Liver (tissue), 9 donors: Measurements from ENCODE around the gene PPP1R14D. TPM values are rescaled to one million over a fixed set of nuclear protein-coding genes. Genes with fewer than 3 reads are reported as not detected.

Experiments used
- DNase-seq: peaks from one replicate; pipeline ENCODE4 v3.0.0-alpha.2; 2017; ENCODE audit warnings: low spot score
- H3K27ac ChIP-seq, 2 donors: one replicate each; pipeline ENCODE4 v1.7.0; 2013; ENCODE audit warnings: inconsistent platforms in 2 of 2, low read length in 2 of 2, control low read depth in 1 of 2, low read depth in 1 of 2, mild to moderate bottlenecking in 1 of 2
- H3K27me3 ChIP-seq, 4 donors: one replicate each; pipeline versions ENCODE4 v1.6.1 to v1.7.0; 2013; ENCODE audit warnings: low read length in 3 of 4, inconsistent platforms in 1 of 4, mild to moderate bottlenecking in 1 of 4, moderate library complexity in 1 of 4; ENCODE audit not compliant: control insufficient read depth in 4 of 4, insufficient read depth in 4 of 4
- H3K36me3 ChIP-seq, 4 donors: one replicate each; pipeline versions ENCODE4 v1.6.1 to v1.7.0; 2013; ENCODE audit warnings: low read length in 3 of 4, mild to moderate bottlenecking in 3 of 4, low read depth in 1 of 4, moderate library complexity in 1 of 4; ENCODE audit not compliant: control insufficient read depth in 4 of 4, insufficient read depth in 3 of 4
- H3K4me1 ChIP-seq, 4 donors: one replicate each; pipeline versions ENCODE4 v1.6.1 to v1.7.0; 2013; ENCODE audit warnings: low read length in 3 of 4, mild to moderate bottlenecking in 3 of 4, moderate library complexity in 1 of 4; ENCODE audit not compliant: control insufficient read depth in 4 of 4, insufficient read depth in 4 of 4
- H3K4me3 ChIP-seq, 3 donors: one replicate each; pipeline versions ENCODE4 v1.6.1 to v1.7.0; 2013; ENCODE audit warnings: low read length in 3 of 3, control low read depth in 1 of 3, low read depth in 1 of 3, mild to moderate bottlenecking in 1 of 3
- H3K9ac ChIP-seq, 2 donors: one replicate each; pipeline ENCODE4 v1.7.0; 2013; ENCODE audit warnings: low read length in 2 of 2, mild to moderate bottlenecking in 2 of 2, moderate library complexity in 2 of 2, control low read depth in 1 of 2, low read depth in 1 of 2
- H3K9me3 ChIP-seq, 4 donors: one replicate each; pipeline versions ENCODE4 v1.6.1 to v1.7.0; 2013; ENCODE audit warnings: low read length in 3 of 4; ENCODE audit not compliant: control insufficient read depth in 4 of 4
- EGR1 ChIP-seq, 2 donors: IDR thresholded peaks; 2 replicates each; pipeline ENCODE4 v1.6.1; 2016 to 2018; ENCODE audit warnings: antibody characterized with exemption in 2 of 2, low read depth in 2 of 2
- FOXA1 ChIP-seq: IDR thresholded peaks from 2 replicates; pipeline ENCODE4 v1.6.1; 2016; ENCODE audit warnings: antibody characterized with exemption
- FOXA2 ChIP-seq: IDR thresholded peaks from 2 replicates; pipeline ENCODE4 v1.6.1; 2016; ENCODE audit warnings: antibody characterized with exemption
- GABPA ChIP-seq, 2 donors: IDR thresholded peaks in 1 of 2; conservative IDR thresholded peaks in 1 of 2; 2 replicates each; pipeline ENCODE4 v1.6.1; 2016; ENCODE audit warnings: antibody characterized with exemption in 2 of 2, mild to moderate bottlenecking in 1 of 2, moderate library complexity in 1 of 2
- HNF4A ChIP-seq, 2 donors: conservative IDR thresholded peaks; 2 replicates each; pipeline ENCODE4 v1.6.1; 2016; ENCODE audit warnings: antibody characterized with exemption in 2 of 2, mild to moderate bottlenecking in 2 of 2
- HNF4G ChIP-seq: IDR thresholded peaks from 2 replicates; pipeline ENCODE4 v1.6.1; 2016; ENCODE audit warnings: antibody characterized with exemption
- JUND ChIP-seq, 2 donors: IDR thresholded peaks; 2 replicates each; pipeline ENCODE4 v1.6.1; 2016; ENCODE audit warnings: antibody characterized with exemption in 2 of 2
- NR2F2 ChIP-seq: IDR thresholded peaks from 2 replicates; pipeline ENCODE4 v1.6.1; 2016; ENCODE audit warnings: antibody characterized with exemption
- RAD21 ChIP-seq, 2 donors: IDR thresholded peaks; 2 replicates each; pipeline ENCODE4 v1.6.1; 2016; ENCODE audit warnings: antibody characterized with exemption in 2 of 2, mild to moderate bottlenecking in 2 of 2
- RXRA ChIP-seq, 2 donors: IDR thresholded peaks; 2 replicates each; pipeline ENCODE4 v1.6.1; 2017 to 2018; ENCODE audit warnings: antibody characterized with exemption in 2 of 2, mild to moderate bottlenecking in 1 of 2
- SP1 ChIP-seq: IDR thresholded peaks from 2 replicates; pipeline ENCODE4 v1.6.1; 2018; ENCODE audit warnings: antibody characterized with exemption, mild to moderate bottlenecking
- TAF1 ChIP-seq: conservative IDR thresholded peaks from 2 replicates; pipeline ENCODE4 v1.6.1; 2016; ENCODE audit warnings: antibody characterized with exemption, mild to moderate bottlenecking
- YY1 ChIP-seq: IDR thresholded peaks from 2 replicates; pipeline ENCODE4 v1.6.1; 2016; ENCODE audit warnings: antibody characterized with exemption, mild to moderate bottlenecking
- WGBS: extraction: QIAGEN DNeasy Blood & Tissue Kit; methylation state at CpG from one replicate; pipeline ENCODE4 v1.1.7; 2013; 5-methylcytosine and 5-hydroxymethylcytosine counted together
- polyA plus RNA-seq, 2 donors: library from polyadenylated mRNA; stranded (reverse) in 1 of 2; unstranded in 1 of 2; fragments of 200-250 nt in 1 of 2; fragments of >200 nt in 1 of 2; fragmentation: Nextera tagmentation in 1 of 2; extraction: Ambion mirVana in 1 of 2; gene quantifications; one replicate each; pipeline versions ENCODE4 v1.2.1 to v1.2.3, GENCODE V29; 2013 to 2015
- total RNA-seq, 2 donors: library from RNA; depleted of rRNA; stranded (reverse); fragments of >200 nt; gene quantifications; one replicate each; pipeline ENCODE4 v1.2.3, GENCODE V29; 2014
- TF ChIP-seq, protein P1 (sequence below): IDR thresholded peaks from 2 replicates; pipeline ENCODE4 v1.6.1; 2016; ENCODE audit warnings: antibody characterized with exemption
- TF ChIP-seq, protein P2 (sequence below): IDR thresholded peaks from 2 replicates; pipeline ENCODE4 v1.6.1; 2016; ENCODE audit warnings: antibody characterized with exemption
- TF ChIP-seq, protein P3 (sequence below): fragments of 150-350 bp; IDR thresholded peaks from 2 replicates; pipeline ENCODE4 v1.5.1; 2017; ENCODE audit warnings: improper control_type of control experiment, low read depth, low read length; ENCODE audit not compliant: missing input control
- TF ChIP-seq, protein P4 (sequence below): IDR thresholded peaks from 2 replicates; pipeline ENCODE4 v1.6.1; 2016; ENCODE audit warnings: antibody characterized with exemption, mild to moderate bottlenecking
- donor health status: healthy.
- donor health status: healthy.
- donor health status: healthy.
- donor health status: healthy.
- donor health status: healthy.

Gene PPP1R14D, protein sequence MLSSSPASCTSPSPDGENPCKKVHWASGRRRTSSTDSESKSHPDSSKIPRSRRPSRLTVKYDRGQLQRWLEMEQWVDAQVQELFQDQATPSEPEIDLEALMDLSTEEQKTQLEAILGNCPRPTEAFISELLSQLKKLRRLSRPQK
- not detected for total RNA-seq
- polyA plus RNA-seq: not detected

DNA sequence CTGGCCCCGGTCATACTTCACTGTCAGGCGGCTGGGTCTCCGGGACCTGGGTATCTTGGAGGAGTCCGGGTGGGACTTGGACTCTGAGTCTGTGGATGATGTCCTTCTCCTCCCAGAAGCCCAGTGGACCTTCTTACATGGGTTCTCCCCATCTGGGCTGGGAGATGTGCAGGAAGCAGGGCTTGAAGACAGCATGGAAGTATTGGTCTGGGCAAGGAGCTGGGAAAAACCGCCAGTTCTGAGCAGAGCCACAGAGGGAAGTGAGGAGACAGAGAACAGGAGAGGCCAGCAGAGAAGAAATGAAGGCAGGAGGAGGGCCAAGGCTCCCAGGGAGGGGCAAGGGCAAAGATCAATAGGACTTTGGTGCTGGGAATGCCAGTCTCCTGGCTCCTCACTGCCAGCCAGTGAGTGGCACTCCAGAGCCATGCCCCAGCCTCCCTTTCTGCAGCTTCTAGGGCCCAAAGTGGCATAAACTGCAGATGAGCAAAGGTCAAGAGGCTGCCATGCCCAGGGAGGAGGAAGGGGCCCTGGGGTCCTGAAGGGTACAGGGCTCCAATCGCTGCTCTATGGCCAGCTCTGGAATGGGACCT, at the start of gene PPP1R14D:
Gene PPP1R14D, minus strand, starts transcription at position 262 of the 590 bp plus-strand sequence. Its CDS starts 67 bp downstream, at position 195.
- no peaks in the 10 kb centered on the region for H3K27me3 ChIP-seq
- WGBS: 88% methylated on average over 6 of the region's 6 CpGs
- no peak for DNase-seq
- H3K27ac ChIP-seq: no peak within 1 kb of the TSS
- H3K36me3 ChIP-seq: no peaks in the 10 kb centered on the region
- no peak within 1 kb of the TSS for H3K9ac ChIP-seq
- H3K4me1 ChIP-seq: no peaks in the 10 kb centered on the region
- H3K9me3 ChIP-seq: no peaks in the 10 kb centered on the region
- no peak within 1 kb of the TSS for H3K4me3 ChIP-seq
- TF ChIP-seq FOXA1: no peak
- no peak for TF ChIP-seq RAD21 (IDR thresholded peaks at IDR 0.05)
- TF ChIP-seq GABPA (IDR thresholded peaks at IDR 0.05 in 1 of 2, conservative IDR thresholded peaks at IDR 0.05 in 1 of 2): no peak
- TF ChIP-seq HNF4A (conservative IDR thresholded peaks at IDR 0.05): no peak
- no peak for TF ChIP-seq NR2F2
- no peak for TF ChIP-seq SP1
- no peak for TF ChIP-seq JUND (IDR thresholded peaks at IDR 0.05)
- TF ChIP-seq, protein P1, sequence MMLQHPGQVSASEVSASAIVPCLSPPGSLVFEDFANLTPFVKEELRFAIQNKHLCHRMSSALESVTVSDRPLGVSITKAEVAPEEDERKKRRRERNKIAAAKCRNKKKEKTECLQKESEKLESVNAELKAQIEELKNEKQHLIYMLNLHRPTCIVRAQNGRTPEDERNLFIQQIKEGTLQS: no peak
- TF ChIP-seq, protein P2, sequence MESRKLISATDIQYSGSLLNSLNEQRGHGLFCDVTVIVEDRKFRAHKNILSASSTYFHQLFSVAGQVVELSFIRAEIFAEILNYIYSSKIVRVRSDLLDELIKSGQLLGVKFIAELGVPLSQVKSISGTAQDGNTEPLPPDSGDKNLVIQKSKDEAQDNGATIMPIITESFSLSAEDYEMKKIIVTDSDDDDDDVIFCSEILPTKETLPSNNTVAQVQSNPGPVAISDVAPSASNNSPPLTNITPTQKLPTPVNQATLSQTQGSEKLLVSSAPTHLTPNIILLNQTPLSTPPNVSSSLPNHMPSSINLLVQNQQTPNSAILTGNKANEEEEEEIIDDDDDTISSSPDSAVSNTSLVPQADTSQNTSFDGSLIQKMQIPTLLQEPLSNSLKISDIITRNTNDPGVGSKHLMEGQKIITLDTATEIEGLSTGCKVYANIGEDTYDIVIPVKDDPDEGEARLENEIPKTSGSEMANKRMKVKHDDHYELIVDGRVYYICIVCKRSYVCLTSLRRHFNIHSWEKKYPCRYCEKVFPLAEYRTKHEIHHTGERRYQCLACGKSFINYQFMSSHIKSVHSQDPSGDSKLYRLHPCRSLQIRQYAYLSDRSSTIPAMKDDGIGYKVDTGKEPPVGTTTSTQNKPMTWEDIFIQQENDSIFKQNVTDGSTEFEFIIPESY: no peak
- TF ChIP-seq EGR1 (IDR thresholded peaks at IDR 0.05; ENCODE audit: low read depth in 2 of 2): no peak
- TF ChIP-seq RXRA (IDR thresholded peaks at IDR 0.05): no peak
- TF ChIP-seq, protein P3, sequence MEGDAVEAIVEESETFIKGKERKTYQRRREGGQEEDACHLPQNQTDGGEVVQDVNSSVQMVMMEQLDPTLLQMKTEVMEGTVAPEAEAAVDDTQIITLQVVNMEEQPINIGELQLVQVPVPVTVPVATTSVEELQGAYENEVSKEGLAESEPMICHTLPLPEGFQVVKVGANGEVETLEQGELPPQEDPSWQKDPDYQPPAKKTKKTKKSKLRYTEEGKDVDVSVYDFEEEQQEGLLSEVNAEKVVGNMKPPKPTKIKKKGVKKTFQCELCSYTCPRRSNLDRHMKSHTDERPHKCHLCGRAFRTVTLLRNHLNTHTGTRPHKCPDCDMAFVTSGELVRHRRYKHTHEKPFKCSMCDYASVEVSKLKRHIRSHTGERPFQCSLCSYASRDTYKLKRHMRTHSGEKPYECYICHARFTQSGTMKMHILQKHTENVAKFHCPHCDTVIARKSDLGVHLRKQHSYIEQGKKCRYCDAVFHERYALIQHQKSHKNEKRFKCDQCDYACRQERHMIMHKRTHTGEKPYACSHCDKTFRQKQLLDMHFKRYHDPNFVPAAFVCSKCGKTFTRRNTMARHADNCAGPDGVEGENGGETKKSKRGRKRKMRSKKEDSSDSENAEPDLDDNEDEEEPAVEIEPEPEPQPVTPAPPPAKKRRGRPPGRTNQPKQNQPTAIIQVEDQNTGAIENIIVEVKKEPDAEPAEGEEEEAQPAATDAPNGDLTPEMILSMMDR: no peak
- TF ChIP-seq FOXA2: no peak
- TF ChIP-seq HNF4G: no peak
- TF ChIP-seq YY1: no peak
- no peak for TF ChIP-seq TAF1

DNA sequence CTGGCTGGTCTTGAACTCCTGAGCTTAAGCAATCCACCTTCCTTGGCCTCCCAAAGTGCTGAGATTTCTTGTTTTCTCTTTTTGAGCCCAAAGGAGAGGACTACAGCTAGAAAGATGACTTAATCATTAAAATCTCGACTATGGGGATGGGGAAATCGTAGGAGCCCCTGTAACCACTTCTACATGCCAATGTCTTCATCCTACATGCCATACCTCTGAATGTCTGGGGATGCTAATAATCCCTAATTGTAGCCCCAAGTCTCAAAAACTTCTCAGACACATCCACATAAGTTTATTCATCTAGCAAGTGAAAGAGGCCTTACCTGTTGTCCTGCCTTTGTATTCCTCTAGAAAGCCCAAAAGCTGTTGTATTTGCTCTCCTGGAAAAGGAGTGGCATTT, 49.2 kb upstream of the PPP1R14D start:
- no peak for DNase-seq
- peaks cover 2 to 13% (median 7%) of the 10 kb centered on the region in 4 donors for H3K4me1 ChIP-seq
- peaks cover 0 to 3% (median 0%) of the 10 kb centered on the region in 4 donors for H3K27me3 ChIP-seq
- no peak for TF ChIP-seq GABPA (IDR thresholded peaks at IDR 0.05 in 1 of 2, conservative IDR thresholded peaks at IDR 0.05 in 1 of 2)
- no peak for TF ChIP-seq RXRA (IDR thresholded peaks at IDR 0.05)
- TF ChIP-seq, protein P4, sequence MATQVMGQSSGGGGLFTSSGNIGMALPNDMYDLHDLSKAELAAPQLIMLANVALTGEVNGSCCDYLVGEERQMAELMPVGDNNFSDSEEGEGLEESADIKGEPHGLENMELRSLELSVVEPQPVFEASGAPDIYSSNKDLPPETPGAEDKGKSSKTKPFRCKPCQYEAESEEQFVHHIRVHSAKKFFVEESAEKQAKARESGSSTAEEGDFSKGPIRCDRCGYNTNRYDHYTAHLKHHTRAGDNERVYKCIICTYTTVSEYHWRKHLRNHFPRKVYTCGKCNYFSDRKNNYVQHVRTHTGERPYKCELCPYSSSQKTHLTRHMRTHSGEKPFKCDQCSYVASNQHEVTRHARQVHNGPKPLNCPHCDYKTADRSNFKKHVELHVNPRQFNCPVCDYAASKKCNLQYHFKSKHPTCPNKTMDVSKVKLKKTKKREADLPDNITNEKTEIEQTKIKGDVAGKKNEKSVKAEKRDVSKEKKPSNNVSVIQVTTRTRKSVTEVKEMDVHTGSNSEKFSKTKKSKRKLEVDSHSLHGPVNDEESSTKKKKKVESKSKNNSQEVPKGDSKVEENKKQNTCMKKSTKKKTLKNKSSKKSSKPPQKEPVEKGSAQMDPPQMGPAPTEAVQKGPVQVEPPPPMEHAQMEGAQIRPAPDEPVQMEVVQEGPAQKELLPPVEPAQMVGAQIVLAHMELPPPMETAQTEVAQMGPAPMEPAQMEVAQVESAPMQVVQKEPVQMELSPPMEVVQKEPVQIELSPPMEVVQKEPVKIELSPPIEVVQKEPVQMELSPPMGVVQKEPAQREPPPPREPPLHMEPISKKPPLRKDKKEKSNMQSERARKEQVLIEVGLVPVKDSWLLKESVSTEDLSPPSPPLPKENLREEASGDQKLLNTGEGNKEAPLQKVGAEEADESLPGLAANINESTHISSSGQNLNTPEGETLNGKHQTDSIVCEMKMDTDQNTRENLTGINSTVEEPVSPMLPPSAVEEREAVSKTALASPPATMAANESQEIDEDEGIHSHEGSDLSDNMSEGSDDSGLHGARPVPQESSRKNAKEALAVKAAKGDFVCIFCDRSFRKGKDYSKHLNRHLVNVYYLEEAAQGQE: no peak
- TF ChIP-seq HNF4A (conservative IDR thresholded peaks at IDR 0.05): no peak
- no peak for TF ChIP-seq YY1
- no peak for TF ChIP-seq FOXA2
- TF ChIP-seq EGR1 (IDR thresholded peaks at IDR 0.05; ENCODE audit: low read depth in 2 of 2): no peak
- TF ChIP-seq, protein P2: no peak
- no peak for TF ChIP-seq FOXA1
- TF ChIP-seq RAD21 (IDR thresholded peaks at IDR 0.05): no peak
- TF ChIP-seq, protein P3: no peak
- TF ChIP-seq HNF4G: no peak
- no peak for TF ChIP-seq JUND (IDR thresholded peaks at IDR 0.05)
- no peak for TF ChIP-seq TAF1
- TF ChIP-seq NR2F2: no peak
- H3K9ac ChIP-seq: no peak overlapping the region
- no peak overlapping the region for H3K27ac ChIP-seq
- 70% methylated on average over 2 of the region's 2 CpGs for WGBS
- no peak overlapping the region for H3K4me3 ChIP-seq
- no peaks in the 10 kb centered on the region for H3K9me3 ChIP-seq
- no peaks in the 10 kb centered on the region for H3K36me3 ChIP-seq
